LNCAP (cell line): ENCODE results near the gene PRMT2.

ENCODE experiments used
- TF ChIP-seq, protein P1 (sequence below): fragments of 450-650 bp; IDR thresholded peaks from 2 replicates; pipeline ENCODE4 v1.5.1; 2017; ENCODE audit warnings: mild to moderate bottlenecking

PRMT2 gene

DNA sequence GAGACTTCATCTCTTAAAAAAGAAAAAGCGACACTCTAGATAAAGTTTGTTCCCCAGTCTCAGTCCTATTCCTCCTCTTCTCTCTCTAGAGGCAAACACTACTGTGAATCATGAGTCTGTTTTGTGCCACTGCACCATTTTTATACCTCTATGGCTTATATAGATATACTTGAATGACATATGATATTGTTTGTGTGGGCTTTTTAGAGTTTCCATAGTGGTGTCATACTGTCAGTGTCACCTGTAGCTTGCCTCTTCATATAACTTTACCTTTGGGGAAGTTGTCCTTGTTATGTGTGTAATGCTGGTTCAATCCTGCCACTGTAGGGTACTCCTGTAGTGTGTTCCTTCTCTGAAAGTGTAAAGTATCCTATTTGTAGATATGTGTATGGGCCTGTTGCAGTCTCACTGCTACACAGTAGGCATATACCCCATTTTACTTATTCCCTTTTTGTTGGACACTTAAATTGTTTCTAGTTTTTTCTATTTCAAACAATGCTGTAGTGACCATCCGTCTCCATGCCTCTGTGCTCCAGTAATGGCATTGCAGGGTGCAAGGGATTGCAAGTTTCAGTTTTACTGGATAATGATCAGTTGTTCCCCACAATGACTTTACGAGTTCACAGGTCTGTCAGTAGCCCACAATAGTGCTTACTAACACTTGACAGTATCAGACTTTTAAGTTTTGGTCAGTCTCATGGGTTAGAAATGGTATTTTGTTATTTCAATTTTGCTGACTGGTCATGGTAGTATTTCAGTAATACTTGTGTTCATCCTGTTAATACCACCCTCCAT lies 2.7 kb downstream of the PRMT2 start:
- TF ChIP-seq, protein P1, sequence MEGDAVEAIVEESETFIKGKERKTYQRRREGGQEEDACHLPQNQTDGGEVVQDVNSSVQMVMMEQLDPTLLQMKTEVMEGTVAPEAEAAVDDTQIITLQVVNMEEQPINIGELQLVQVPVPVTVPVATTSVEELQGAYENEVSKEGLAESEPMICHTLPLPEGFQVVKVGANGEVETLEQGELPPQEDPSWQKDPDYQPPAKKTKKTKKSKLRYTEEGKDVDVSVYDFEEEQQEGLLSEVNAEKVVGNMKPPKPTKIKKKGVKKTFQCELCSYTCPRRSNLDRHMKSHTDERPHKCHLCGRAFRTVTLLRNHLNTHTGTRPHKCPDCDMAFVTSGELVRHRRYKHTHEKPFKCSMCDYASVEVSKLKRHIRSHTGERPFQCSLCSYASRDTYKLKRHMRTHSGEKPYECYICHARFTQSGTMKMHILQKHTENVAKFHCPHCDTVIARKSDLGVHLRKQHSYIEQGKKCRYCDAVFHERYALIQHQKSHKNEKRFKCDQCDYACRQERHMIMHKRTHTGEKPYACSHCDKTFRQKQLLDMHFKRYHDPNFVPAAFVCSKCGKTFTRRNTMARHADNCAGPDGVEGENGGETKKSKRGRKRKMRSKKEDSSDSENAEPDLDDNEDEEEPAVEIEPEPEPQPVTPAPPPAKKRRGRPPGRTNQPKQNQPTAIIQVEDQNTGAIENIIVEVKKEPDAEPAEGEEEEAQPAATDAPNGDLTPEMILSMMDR: no peak

DNA sequence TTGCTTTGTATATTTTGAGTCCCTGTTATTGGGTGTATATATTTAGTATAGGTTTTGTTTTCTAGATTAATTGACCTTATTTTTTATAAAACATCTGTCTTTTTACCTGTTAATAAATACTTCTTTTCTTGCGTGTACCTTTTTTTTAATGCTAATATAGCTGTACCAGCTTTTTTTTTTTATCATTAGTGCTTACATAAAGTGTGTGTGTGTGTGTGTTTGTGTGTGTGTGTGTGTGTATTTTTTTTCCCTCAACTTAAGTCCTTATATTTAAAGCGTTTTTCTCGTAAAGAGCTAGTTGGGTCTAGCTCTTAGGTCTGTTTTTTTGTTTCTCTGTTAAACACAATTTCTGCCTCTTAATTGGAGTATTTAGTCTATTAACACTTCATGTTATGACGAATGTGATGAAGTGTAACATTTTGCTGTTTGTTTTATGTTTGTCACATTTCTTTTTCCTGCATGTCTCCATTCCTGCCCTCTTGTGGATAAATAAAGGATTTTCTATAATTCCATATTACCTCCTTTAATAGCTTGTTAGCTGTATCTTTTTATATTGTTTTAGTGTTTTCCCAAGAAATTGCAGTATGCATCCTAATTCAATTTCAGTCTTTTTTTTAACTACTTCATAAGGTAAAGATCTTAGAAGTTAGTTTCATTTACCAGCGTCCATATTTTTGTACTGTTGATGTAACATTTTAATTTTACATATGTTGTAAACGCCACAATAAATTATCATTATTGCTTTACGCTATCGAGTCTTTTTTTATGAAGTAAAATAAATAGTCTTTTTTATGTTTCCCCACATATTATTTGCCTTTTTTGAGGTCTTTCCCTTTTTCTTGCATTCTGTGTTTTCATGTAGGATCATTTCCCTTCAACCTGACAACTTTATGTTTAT lies 4.3 kb downstream of the PRMT2 start:
- TF ChIP-seq, protein P1: peak; percentile 55

DNA sequence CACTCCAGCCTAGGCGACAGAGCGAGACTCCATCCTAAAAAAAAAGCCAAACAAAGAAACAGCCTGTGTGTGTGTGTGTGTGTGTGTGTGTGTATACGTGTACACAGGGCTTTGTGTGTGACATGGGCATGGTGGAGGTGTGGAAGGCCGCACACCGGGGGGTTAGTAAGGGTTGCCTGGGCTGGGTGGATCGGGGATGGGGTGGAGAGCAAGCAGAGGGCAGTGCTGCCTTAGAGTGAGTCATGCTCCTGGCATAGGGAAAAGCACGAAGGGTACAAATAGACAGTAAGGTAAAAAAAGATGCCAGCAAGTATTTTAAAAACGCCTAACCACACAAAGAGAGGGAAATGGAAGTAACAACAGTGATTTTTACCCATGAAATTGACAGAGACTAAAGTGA lies 6.2 kb downstream of the PRMT2 start:
- TF ChIP-seq, protein P1: no peak

DNA sequence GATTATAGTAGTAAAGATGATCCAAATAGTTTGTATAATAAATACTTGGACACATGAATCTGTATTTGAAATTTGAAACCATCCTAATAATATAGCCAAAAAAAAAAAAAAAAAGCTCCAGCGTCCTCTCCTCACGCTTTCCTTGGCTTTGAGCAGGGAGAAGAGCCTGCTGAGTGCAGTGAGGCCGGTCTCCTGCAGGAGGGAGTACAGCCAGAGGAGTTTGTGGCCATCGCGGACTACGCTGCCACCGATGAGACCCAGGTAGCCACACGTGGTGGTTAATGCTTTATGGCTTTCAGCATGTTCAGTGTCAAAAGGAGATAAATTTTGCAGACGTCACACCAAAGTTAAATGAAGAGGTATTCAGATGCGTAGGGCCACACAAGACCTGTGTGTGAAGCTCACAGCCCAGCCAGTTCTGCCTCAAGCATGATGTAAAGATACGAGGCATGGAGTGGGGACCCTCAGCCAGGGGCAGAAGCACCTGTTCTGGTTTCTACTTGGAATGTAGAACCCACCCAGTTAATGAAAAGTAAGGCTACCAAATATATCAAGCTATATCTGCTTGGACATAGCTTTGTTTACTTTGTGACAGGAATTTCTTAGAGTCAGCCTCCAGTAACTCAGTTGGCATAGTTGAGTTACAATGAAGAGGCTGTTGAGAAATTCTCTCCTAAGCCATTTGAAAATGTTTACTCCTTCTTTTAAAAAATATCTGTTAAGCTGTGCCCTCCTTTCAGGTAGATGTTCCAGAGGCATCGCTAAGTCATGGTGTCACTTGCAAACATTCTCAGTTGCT lies 8.1 kb downstream of the PRMT2 start:
- TF ChIP-seq, protein P1: no peak

DNA sequence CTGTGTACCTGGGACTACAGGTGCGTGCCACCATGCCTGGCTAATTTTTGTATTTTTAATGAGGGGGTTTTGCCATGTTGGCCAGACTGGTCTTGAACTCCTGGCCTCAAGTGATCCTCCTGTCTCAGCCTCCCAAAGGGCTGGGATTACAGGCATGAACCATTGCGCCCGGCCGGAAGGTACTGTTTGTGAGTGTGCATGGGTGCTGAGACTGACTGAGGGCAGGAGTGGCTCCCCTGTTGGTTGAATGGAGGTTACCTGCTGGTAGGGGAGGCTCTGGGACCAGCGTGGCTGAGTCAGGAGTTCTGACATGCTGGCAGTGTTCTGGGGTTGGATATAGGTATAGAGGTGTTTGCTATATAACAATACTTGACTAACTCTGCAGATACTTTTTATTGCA lies 10.4 kb downstream of the PRMT2 start:
- TF ChIP-seq, protein P1: no peak

DNA sequence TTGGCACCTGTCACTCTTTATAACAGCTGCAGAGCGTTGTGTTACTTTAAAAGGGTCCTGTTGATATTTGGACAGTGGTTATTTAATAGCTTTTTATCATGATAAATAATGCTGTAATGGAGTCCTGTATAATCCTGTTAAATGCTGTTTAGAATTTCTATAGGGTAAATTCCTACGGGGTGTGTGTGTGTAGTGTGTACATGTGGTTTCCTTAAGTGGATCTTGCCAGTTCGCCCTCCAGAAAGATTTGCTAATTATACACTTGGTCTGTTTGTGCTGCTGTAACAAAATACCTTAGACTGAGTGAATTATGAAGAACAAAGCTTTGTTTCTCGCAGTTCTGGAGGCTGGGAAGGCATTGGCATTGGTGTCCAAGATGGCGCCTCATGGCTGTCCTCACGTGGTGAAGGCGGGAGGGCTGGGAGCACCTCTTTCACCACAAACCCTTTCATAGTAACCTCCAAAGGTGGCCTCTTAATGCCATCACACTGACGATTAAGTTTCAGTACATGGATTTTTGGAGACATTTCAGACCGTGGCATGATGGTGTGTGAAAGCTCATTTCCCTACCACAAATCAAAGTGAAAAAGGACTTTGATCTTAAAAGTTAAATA lies 11.2 kb downstream of the PRMT2 start:
- TF ChIP-seq, protein P1: no peak

DNA sequence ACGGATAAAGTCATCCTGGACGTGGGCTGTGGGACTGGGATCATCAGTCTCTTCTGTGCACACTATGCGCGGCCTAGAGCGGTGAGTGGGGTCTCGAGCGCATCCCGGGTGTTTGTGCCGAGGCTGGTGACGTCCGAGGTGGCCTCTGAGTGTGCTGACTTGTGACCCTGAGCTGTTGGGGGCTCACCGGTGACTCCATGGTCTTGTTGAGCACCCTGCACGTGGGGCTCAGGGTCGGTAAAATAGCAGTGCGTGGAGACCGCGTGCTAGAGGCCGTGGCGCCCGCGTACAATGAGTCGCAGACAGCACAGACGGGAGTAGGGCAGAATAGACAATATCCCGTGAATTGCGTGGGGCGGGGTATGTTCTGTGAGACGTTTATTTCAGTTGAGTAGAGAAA lies 13.1 kb downstream of the PRMT2 start:
- TF ChIP-seq, protein P1: no peak
